HG02938 (cell line): ENCODE measurements around the gene CEP112.

ENCODE experiments used
- ATAC-seq: cut with Tn5 transposase; IDR thresholded peaks from one replicate; pipeline ENCODE4 v1.9.1; 2021; ENCODE audit warnings: mild to moderate bottlenecking, moderate library complexity; ENCODE audit not compliant: unreplicated experiment

Gene CEP112

GRCh38 chr17:66211047-66211810, 19.3 kb upstream of the CEP112 start:
- no peak for ATAC-seq

DNA sequence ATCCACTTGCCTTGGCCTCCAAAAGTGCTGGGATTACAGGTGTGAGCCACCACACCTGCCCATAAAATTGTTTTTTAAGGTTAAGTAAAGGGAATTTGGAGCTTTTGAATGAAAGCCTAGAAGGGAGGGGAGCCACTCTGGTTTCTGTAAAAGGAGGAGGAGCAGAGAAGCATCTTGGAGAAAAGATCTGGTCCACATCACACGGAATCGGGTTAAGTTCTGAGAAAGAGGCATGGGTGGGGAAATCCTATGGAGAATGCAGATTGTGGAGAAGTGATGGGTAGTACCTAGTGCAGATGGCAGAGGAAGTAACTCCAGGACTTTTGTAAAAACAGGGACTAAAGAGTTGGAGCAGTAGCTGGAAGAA, 18.3 kb upstream of the CEP112 start:
- ATAC-seq, result no peak

- no peak for ATAC-seq
Observed at GRCh38 chr17:66207936-66208335, 16.0 kb upstream of the CEP112 start.

DNA sequence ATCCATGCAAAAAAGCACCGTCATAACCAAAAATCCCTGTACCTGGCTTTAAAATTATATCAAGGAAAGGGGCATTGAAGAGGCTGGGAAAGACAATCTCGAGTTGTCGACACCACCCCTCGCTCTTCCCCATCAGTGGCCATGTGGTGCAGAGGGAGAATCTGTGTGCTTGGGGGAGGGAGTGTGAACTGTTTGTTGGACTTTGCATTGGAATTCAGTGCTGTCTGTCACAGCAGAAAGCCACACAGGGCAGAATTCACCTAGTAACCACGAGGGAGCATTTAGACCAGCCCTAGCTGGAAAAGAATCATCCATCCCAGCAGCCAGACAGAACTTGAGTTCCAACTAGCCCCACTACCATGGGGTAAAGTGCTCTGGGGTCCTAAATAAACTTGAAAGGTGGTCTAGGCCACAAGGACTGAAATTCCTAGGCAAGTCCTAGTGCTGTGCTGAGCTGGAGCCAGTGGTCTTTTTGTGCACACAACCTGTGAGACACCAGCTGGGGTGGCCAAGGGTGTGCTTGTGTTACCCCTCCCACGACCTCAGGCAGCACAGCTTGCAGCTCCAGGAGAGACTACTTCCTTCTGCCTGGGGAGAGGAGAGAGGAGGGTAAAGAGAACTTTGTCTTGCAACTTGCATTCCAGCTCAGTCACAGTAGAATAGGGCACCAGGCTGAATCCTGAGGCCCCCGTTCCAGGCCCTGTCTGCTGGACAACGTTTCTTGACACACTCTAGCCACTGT, 11.5 kb upstream of the CEP112 start:
- no peak for ATAC-seq

- ATAC-seq, result no peak
Observed at GRCh38 chr17:66200685-66201092, 8.8 kb upstream of the CEP112 start.

DNA sequence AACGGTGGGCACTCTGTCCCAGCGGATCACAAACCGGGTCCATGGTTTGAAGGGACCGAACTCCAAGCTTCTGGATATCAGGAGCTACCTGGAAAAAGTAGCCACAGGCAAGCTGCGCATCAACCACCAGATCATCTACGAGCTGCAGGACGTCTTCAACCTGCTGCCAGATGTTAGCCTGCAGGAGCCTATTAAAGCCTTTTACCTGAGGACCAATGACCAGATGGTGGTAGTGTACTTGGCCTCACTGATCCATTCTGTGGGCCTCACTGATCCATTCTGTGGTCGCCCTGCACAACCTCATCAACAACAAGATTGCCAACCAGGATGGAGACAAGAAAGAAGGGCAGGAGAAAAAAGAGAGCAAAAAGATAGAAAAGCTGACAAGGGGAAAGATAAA, 6.3 kb upstream of the CEP112 start:
- ATAC-seq, result no peak

GRCh38 chr17:66192378-66192687, 400 bp upstream of the CEP112 start:
- peak; percentile 31 for ATAC-seq

DNA sequence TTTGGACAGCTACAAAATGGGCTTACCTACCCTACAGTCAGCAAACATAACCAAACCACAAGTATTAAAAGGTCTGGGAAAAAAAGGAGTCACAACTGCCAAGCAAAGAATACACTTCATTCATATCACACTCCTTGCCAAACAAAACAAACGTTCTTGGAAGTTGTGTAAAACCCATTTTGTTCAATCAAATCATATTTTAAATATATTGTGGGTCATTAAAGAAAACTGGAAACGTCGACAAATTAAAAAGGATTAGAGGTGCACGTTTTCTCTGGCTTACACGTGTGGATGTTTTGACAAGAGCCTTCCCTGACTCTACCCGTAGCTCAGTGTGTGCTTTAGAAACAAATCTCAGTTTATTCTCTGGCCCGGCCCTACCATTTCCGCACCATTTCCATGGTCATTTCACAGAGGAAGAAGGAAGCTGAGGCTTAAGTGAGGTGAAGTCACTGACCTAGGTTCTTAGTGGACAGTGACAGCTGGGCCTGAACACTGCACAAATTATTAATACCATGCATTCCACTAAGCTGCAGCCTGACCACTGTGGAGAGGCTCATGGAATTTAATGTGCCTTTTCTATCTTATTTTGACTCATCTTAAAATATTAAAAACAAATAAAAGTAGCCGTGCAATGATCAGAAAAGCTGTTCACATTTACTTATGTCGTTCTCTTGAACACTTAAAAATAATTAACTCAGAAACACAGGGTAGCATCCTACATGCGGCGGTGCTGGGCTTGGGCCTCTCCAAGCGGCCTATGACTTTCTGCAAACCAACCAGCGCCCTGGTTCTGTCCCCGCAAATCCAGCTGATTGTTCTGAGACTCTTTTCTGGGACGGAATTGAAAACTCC, 968 bp downstream of the CEP112 start:
- no peak for ATAC-seq

DNA sequence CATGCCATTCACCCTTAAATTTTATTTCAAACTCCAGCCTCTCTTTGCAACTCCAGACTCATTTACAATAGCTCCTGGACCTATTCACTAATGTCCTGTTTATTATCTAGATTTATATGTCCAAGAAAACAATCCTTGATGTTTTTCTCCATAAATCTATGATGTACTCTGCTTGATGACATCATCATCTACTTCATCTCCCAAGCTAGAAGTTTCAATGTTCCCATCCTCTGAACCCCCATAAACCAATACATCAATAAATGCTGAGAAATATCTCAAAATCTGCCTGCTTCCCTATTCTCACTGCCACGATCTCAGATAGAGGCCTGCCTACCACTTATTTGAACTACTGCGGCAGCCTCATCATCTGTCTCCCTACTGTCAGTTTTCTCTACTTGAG, 4.2 kb downstream of the CEP112 start:
- no peak for ATAC-seq

- ATAC-seq, result no peak
Observed at GRCh38 chr17:66185862-66186261, 6.1 kb downstream of the CEP112 start.

- no peak for ATAC-seq
Observed at GRCh38 chr17:66184392-66184791, 7.5 kb downstream of the CEP112 start.

- ATAC-seq, result no peak
Observed at GRCh38 chr17:66183529-66183928, 8.4 kb downstream of the CEP112 start.

GRCh38 chr17:66178642-66179041, 13.3 kb downstream of the CEP112 start:
- no peak for ATAC-seq

- no peak for ATAC-seq
Observed at GRCh38 chr17:66177048-66177447, 14.9 kb downstream of the CEP112 start.

- no peak for ATAC-seq
Observed at GRCh38 chr17:66175892-66176291, 16.0 kb downstream of the CEP112 start.

- ATAC-seq, result no peak
Observed at GRCh38 chr17:66172691-66173223, 19.2 kb downstream of the CEP112 start.

DNA sequence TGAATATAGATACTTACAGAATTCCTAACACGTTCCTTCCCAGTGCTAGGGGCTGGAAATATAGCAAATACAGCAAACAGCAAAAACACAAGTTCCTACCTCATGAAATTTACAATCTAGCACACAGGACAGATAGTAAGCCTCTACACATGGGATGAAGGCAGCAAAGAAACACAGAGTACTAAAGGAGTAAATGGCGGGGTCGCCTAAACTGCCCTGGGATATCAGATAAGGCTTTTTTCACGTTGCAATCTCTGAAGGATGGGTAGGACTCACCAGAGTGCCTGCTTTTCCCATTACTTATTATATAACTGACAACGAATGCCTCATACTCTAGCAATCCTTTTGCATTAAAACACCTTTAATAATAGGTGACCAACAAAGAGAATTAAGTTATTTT, 19.8 kb downstream of the CEP112 start:
- ATAC-seq, result no peak

GRCh38 chr17:66171692-66172091, 20.2 kb downstream of the CEP112 start:
- no peak for ATAC-seq

DNA sequence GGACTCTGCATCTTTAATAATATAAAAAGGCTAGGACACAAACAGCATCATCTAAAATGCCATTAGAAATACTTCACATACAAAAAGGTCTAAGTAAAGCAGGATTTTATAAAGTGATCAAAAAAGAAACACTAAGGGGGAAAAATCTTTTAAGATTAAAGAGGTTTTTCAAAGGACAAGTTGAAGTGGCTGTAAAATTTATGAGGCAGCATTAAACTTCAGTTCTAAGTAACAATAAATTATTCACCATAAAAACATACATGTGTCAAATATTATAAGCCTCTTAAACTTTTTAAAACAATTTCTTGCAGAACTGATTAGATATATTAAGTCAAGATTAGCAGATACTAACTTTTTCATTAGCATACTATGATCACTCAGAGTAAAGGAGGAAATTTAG, 20.8 kb downstream of the CEP112 start:
- no peak for ATAC-seq

- ATAC-seq, result no peak
Observed at GRCh38 chr17:66169839-66170238, 22.1 kb downstream of the CEP112 start.

DNA sequence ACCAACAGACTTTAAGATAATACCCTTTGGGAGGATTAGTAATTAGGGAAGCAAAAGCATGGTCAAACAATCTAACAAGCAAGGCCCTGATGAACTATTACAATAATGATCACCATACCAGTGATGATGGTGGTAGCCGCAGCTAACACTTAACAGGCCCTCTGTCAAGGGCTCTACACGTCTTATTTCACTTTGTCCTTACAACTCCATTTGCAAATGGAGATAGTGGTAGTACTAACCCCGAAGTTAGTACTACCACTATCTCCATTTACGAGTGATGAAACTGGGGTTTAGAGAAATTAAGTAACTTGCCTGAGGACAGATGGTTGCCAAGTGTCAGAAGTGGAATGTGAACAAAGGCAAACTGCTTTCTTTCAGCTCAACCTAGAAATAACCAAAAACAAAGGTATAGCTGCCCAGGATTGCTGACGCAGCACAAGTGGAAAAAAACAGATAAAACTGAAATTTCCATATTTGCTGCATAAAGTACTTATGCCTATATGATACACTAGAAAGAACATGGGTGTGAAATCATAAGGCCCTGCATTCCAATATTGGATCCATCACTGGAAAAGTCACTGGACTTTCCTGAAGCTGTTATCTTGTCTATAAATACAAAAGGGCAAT, 24.6 kb downstream of the CEP112 start:
- no peak for ATAC-seq
